Stimulated activated CD4-positive, alpha-beta T cell treated with anti-CD3 and anti-CD28 coated beads, Interleukin-4, amount 100 ng/mL, for 1 hour (primary cell): Measurements from ENCODE around the gene PMFBP1.
"Not testable (repeated sequence)": the region's sequence is repeated elsewhere in the genome, so short reads cannot be mapped to it uniquely, and the experiment has no call there.

Source experiments
- DNase-seq: peaks from one replicate; pipeline ENCODE4 v3.0.0-alpha.2; 2020

Gene PMFBP1

GRCh38 chr16:72104905-72105304 lies 67.0 kb downstream of the PMFBP1 start:
- no peak for DNase-seq

- DNase-seq: no peak
These were observed 70.8 kb downstream of the PMFBP1 start for GRCh38 chr16:72101195-72101594.

- peak; percentile 29 for DNase-seq
These were observed 72.6 kb downstream of the PMFBP1 start for GRCh38 chr16:72099377-72099818.

- no peak for DNase-seq
These were observed 73.0 kb downstream of the PMFBP1 start for GRCh38 chr16:72098936-72099335.

- DNase-seq: peak; percentile 56
These were observed 77.7 kb downstream of the PMFBP1 start for GRCh38 chr16:72094266-72094610.

GRCh38 chr16:72093448-72094265 lies 78.3 kb downstream of the PMFBP1 start, which contains the start of the genes DHX38 and TXNL4B:
DHX38 (plus strand) TSS chr16:72093847; CDS start chr16:72096158, 2,311 bp downstream.
TXNL4B (minus strand) TSS chr16:72093620; CDS start chr16:72090749, 2,871 bp downstream.
- peak; percentile 85 for DNase-seq

- no peak for DNase-seq
These were observed 79.0 kb downstream of the PMFBP1 start for GRCh38 chr16:72092832-72093447.

GRCh38 chr16:72091217-72091616 lies 80.7 kb downstream of the PMFBP1 start:
- no peak for DNase-seq

- no peak for DNase-seq
These were observed 87.0 kb downstream of the PMFBP1 start for GRCh38 chr16:72085002-72085401.

GRCh38 chr16:72084445-72084844 lies 87.5 kb downstream of the PMFBP1 start:
- DNase-seq: no peak

GRCh38 chr16:72083778-72084404 lies 88.1 kb downstream of the PMFBP1 start:
- no peak for DNase-seq

- DNase-seq: not testable (repeated sequence)
These were observed 94.8 kb downstream of the PMFBP1 start for GRCh38 chr16:72076991-72077706.

- DNase-seq: not testable (repeated sequence)
These were observed 96.9 kb downstream of the PMFBP1 start for GRCh38 chr16:72075067-72075466.

- no peak for DNase-seq
These were observed 98.3 kb downstream of the PMFBP1 start for GRCh38 chr16:72073560-72074230.

GRCh38 chr16:72072514-72073342 lies 99.2 kb downstream of the PMFBP1 start:
- DNase-seq: no peak
